Dendritic cell treated with granulocyte-macrophage colony-stimulating factor and Interleukin-4, amounts not matched to agents 40 ng/mL and 50 ng/mL, for 4 days (primary cell): ENCODE data around the gene OSBPL6.
"Not testable (repeated sequence)": the region's sequence is repeated elsewhere in the genome, so short reads cannot be mapped to it uniquely, and the experiment has no call there.

Experiments
- H3K27ac Mint-ChIP-seq: one replicate; pipeline ENCODE4 v1.8.0; 2022; ENCODE audit warnings: mild to moderate bottlenecking, mixed read lengths
- H3K27me3 Mint-ChIP-seq: one replicate; pipeline ENCODE4 v1.8.0; 2022; ENCODE audit warnings: mild to moderate bottlenecking, mixed read lengths
- H3K36me3 Mint-ChIP-seq: one replicate; pipeline ENCODE4 v1.8.0; 2022; ENCODE audit warnings: low read depth, mixed read lengths
- H3K4me1 Mint-ChIP-seq: one replicate; pipeline ENCODE4 v1.8.0; 2022; ENCODE audit warnings: low read depth, mixed read lengths
- H3K4me3 Mint-ChIP-seq: one replicate; pipeline ENCODE4 v1.8.0; 2022; ENCODE audit warnings: mild to moderate bottlenecking, moderate library complexity, mixed read lengths
- H3K9me3 Mint-ChIP-seq: one replicate; pipeline ENCODE4 v1.8.0; 2022; ENCODE audit warnings: mixed read lengths
- intact Hi-C: fragments of 100-400 bp; cut with micrococcal nuclease; formaldehyde crosslinking; loops from one replicate; pipeline ENCODE4 v1.15.0; 2022

The OSBPL6 gene

GRCh38 chr2:178193823-178194599 is at the start of gene OSBPL6:
TSS of gene OSBPL6 (plus strand) at chr2:178194512. CDS start at chr2:178306185, 111,673 bp downstream.
- H3K27me3 Mint-ChIP-seq = peaks cover 66% of the 10 kb centered on the region

GRCh38 chr2:178152033-178152432 is 42.3 kb upstream of the OSBPL6 start:
- H3K27ac Mint-ChIP-seq = no peak overlapping the region
- H3K36me3 Mint-ChIP-seq = no peaks in the 10 kb centered on the region
- intact Hi-C loops = no loop called here
- no peak overlapping the region for H3K4me3 Mint-ChIP-seq
- no peaks in the 10 kb centered on the region for H3K4me1 Mint-ChIP-seq
- H3K9me3 Mint-ChIP-seq = peaks cover 10% of the 10 kb centered on the region
- H3K27me3 Mint-ChIP-seq = no peaks in the 10 kb centered on the region

More at GRCh38 chr2:178193823-178194599, at the start of gene OSBPL6:
- intact Hi-C loops = loop anchor here (5.0 kb wide), 1 partner anchor 83 kb away; no protein-coding TSS in a partner anchor
- no peak within 1 kb of the TSS for H3K27ac Mint-ChIP-seq
- peak within 1 kb of the TSS; percentile 78 for H3K4me3 Mint-ChIP-seq
- no peaks in the 10 kb centered on the region for H3K9me3 Mint-ChIP-seq
- H3K4me1 Mint-ChIP-seq = peaks cover 12% of the 10 kb centered on the region
- no peaks in the 10 kb centered on the region for H3K36me3 Mint-ChIP-seq

- intact Hi-C loops = no loop called here
- no peaks in the 10 kb centered on the region for H3K36me3 Mint-ChIP-seq
- no peaks in the 10 kb centered on the region for H3K27me3 Mint-ChIP-seq
- no peak overlapping the region for H3K27ac Mint-ChIP-seq
- H3K4me3 Mint-ChIP-seq = no peak overlapping the region
- H3K4me1 Mint-ChIP-seq = no peaks in the 10 kb centered on the region
- H3K9me3 Mint-ChIP-seq = peaks cover 10% of the 10 kb centered on the region
These were observed 41.8 kb upstream of the OSBPL6 start for GRCh38 chr2:178152542-178152941.

- Mint-ChIP-seq H3K36me3 (no peaks in the 10 kb centered on the region), H3K4me1 (peaks cover 2% of the 10 kb centered on the region), H3K27me3 (no peaks in the 10 kb centered on the region), H3K4me3 (no peak overlapping the region), H3K9me3 (peaks cover 10% of the 10 kb centered on the region), H3K27ac (no peak overlapping the region)
- intact Hi-C loops = no loop called here
These were observed 41.3 kb upstream of the OSBPL6 start for GRCh38 chr2:178152977-178153376.

- H3K27ac Mint-ChIP-seq, H3K36me3 Mint-ChIP-seq, intact Hi-C loops, H3K4me1 Mint-ChIP-seq, H3K27me3 Mint-ChIP-seq, H3K9me3 Mint-ChIP-seq, H3K4me3 Mint-ChIP-seq: not testable (repeated sequence)
These were observed 40.4 kb upstream of the OSBPL6 start for GRCh38 chr2:178153878-178154277.

- H3K27ac Mint-ChIP-seq = no peak overlapping the region
- no peaks in the 10 kb centered on the region for H3K27me3 Mint-ChIP-seq
- H3K4me1 Mint-ChIP-seq = peaks cover 5% of the 10 kb centered on the region
- intact Hi-C loops = no loop called here
- peaks cover 10% of the 10 kb centered on the region for H3K9me3 Mint-ChIP-seq
- no peak overlapping the region for H3K4me3 Mint-ChIP-seq
- no peaks in the 10 kb centered on the region for H3K36me3 Mint-ChIP-seq
These were observed 38.8 kb upstream of the OSBPL6 start for GRCh38 chr2:178155524-178155923.

- Mint-ChIP-seq H3K27me3 (no peaks in the 10 kb centered on the region), H3K9me3 (peaks cover 10% of the 10 kb centered on the region), H3K4me1 (peaks cover 5% of the 10 kb centered on the region), H3K4me3 (no peak overlapping the region), H3K36me3 (no peaks in the 10 kb centered on the region), H3K27ac (no peak overlapping the region)
- intact Hi-C loops = no loop called here
These were observed 36.7 kb upstream of the OSBPL6 start for GRCh38 chr2:178157574-178157973.

GRCh38 chr2:178159966-178160365 is 34.3 kb upstream of the OSBPL6 start:
- intact Hi-C loops = no loop called here
- Mint-ChIP-seq H3K4me1 (peaks cover 11% of the 10 kb centered on the region), H3K4me3 (no peak overlapping the region), H3K27ac (no peak overlapping the region), H3K9me3 (peaks cover 8% of the 10 kb centered on the region), H3K27me3 (no peaks in the 10 kb centered on the region), H3K36me3 (no peaks in the 10 kb centered on the region)

GRCh38 chr2:178160601-178161000 is 33.7 kb upstream of the OSBPL6 start:
- H3K27me3 Mint-ChIP-seq = no peaks in the 10 kb centered on the region

GRCh38 chr2:178163395-178163794 is 30.9 kb upstream of the OSBPL6 start:
- Mint-ChIP-seq H3K4me1 (peaks cover 7% of the 10 kb centered on the region), H3K27me3 (no peaks in the 10 kb centered on the region), H3K36me3 (no peaks in the 10 kb centered on the region), H3K27ac (no peak overlapping the region), H3K9me3 (no peaks in the 10 kb centered on the region), H3K4me3 (no peak overlapping the region)
- intact Hi-C loops = no loop called here

More at GRCh38 chr2:178160601-178161000, 33.7 kb upstream of the OSBPL6 start:
- Mint-ChIP-seq H3K4me1 (peaks cover 11% of the 10 kb centered on the region), H3K9me3 (peaks cover 1% of the 10 kb centered on the region), H3K36me3 (no peaks in the 10 kb centered on the region), H3K27ac (no peak overlapping the region), H3K4me3 (no peak overlapping the region)
- intact Hi-C loops = no loop called here

- Mint-ChIP-seq H3K27me3 (no peaks in the 10 kb centered on the region), H3K4me3 (no peak overlapping the region), H3K4me1 (peaks cover 7% of the 10 kb centered on the region), H3K9me3 (no peaks in the 10 kb centered on the region), H3K36me3 (no peaks in the 10 kb centered on the region), H3K27ac (no peak overlapping the region)
- intact Hi-C loops = no loop called here
These were observed 30.4 kb upstream of the OSBPL6 start for GRCh38 chr2:178163911-178164310.

- Mint-ChIP-seq H3K4me1 (no peaks in the 10 kb centered on the region), H3K27ac (no peak overlapping the region), H3K36me3 (no peaks in the 10 kb centered on the region), H3K9me3 (no peaks in the 10 kb centered on the region), H3K4me3 (no peak overlapping the region), H3K27me3 (peaks cover 1% of the 10 kb centered on the region)
- intact Hi-C loops = no loop called here
These were observed 20.7 kb upstream of the OSBPL6 start for GRCh38 chr2:178173657-178174056.

GRCh38 chr2:178177066-178177679 is 17.1 kb upstream of the OSBPL6 start:
- Mint-ChIP-seq H3K27ac (no peak overlapping the region), H3K9me3 (no peaks in the 10 kb centered on the region), H3K4me1 (no peaks in the 10 kb centered on the region), H3K36me3 (no peaks in the 10 kb centered on the region), H3K27me3 (peaks cover 1% of the 10 kb centered on the region), H3K4me3 (no peak overlapping the region)
- intact Hi-C loops = no loop called here

GRCh38 chr2:178180648-178181047 is 13.7 kb upstream of the OSBPL6 start:
- H3K36me3 Mint-ChIP-seq, H3K27ac Mint-ChIP-seq, H3K4me1 Mint-ChIP-seq, H3K9me3 Mint-ChIP-seq, H3K4me3 Mint-ChIP-seq, intact Hi-C loops, H3K27me3 Mint-ChIP-seq: not testable (repeated sequence)
